ENCODE results near the gene PRKCD. TPM values are rescaled to one million over a fixed set of nuclear protein-coding genes. Genes with fewer than 3 reads are reported as not detected.

The PRKCD gene
- total RNA-seq, 1 donor from 2014 or later = 16.9 TPM

- DNase-seq (ENCODE audit: missing footprints) (peak; percentile 82), ATAC-seq (peak; percentile 72)
- intact Hi-C loops (cut with DNase I) = loop anchor here (1.0 kb wide), 2 partner anchors 62 to 82 kb away; no protein-coding TSS in a partner anchor
Measured at GRCh38 chr3:53195602-53196574, 34.9 kb downstream of the PRKCD start.

DNA sequence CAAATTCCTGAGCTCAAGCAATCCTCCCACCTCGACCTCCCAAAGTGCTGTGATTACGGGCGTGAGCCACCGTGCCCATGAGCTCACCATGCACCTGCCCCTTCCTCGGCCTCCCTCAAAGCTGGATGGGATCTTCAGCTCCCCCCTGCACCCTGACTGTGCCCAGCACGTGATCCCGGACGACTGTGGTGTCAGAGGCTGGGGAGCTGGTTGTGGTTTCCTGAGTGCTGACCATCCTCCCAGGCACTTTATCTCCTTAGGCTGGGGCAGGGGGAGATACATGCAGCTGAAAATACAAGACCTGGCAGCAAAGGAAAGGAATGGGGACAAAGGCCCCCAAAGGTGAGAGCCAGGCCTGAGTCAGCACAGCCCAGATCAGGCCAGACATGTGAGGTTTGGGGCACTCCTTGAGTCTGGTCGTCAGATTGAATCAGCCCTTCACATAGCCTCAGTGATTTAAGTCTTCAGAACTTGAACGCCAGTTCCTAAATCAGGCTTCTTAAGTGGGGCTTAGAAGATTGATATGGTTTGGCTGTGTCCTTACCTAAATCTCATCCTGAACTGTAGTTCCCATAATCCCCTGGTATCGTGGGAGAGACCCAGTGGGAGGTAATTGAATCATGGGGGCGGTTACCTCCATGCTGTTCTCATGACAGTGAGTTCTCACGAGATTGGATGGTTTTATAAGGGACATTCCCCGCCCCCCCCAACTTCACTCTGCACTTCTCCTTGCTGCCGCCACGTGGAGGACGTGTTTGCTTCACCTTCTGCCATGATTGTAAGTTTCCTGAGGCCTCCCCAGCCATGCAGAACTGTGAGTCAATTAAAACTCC is 35.8 kb downstream of the PRKCD start:
- ATAC-seq = no peak
- DNase-seq (ENCODE audit: missing footprints) = no peak
- intact Hi-C loops (cut with DNase I) = loop anchor here (1.0 kb wide), 2 partner anchors 62 to 82 kb away; no protein-coding TSS in a partner anchor

GRCh38 chr3:53198256-53198977 is 37.4 kb downstream of the PRKCD start:
- DNase-seq (ENCODE audit: missing footprints) (no peak), ATAC-seq (no peak)
- intact Hi-C loops (cut with DNase I) = no loop called here

DNA sequence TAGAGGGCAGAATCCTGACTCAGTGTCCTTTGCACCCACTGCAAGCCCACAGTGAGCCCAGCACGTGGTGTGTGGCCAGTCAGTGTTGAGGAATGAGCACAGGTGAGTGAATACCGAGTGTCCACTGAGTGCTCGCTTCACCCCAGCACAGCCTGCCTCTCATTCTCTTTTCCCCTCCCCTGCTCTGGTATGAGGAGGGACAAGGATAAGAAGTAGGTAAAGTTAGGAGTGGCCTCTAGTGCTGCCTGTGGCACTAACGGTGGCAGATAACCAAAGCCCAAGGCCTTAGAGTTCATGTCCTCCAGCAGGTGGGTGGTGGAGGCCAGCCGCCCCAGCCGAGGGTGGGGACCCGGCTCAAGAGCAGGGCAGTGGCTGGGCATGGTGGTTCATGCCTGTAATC is 38.0 kb downstream of the PRKCD start:
- intact Hi-C loops (cut with DNase I) = no loop called here
- ATAC-seq = no peak
- no peak for DNase-seq (ENCODE audit: missing footprints)

DNA sequence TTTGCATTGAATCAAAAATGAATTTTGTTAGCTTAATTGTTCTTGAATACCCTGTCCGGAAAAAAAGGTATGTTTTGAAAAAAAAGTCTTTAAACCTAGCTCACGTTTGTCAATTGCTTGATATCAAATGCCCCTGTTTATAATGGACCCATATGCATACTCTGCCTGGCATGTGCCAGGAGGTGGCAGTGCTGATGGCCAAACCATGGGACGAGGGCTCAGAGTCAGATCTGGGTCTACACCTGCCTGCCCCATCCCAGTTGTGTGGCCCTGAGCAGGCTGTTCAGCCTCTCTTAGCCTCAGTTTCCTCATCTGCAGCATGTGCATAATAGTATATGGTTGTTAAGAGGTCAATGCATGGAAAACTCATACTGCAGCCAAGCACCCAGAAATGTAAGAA is 38.8 kb downstream of the PRKCD start:
- intact Hi-C loops (cut with DNase I) = no loop called here
- no peak for DNase-seq (ENCODE audit: missing footprints)
- no peak for ATAC-seq

DNA sequence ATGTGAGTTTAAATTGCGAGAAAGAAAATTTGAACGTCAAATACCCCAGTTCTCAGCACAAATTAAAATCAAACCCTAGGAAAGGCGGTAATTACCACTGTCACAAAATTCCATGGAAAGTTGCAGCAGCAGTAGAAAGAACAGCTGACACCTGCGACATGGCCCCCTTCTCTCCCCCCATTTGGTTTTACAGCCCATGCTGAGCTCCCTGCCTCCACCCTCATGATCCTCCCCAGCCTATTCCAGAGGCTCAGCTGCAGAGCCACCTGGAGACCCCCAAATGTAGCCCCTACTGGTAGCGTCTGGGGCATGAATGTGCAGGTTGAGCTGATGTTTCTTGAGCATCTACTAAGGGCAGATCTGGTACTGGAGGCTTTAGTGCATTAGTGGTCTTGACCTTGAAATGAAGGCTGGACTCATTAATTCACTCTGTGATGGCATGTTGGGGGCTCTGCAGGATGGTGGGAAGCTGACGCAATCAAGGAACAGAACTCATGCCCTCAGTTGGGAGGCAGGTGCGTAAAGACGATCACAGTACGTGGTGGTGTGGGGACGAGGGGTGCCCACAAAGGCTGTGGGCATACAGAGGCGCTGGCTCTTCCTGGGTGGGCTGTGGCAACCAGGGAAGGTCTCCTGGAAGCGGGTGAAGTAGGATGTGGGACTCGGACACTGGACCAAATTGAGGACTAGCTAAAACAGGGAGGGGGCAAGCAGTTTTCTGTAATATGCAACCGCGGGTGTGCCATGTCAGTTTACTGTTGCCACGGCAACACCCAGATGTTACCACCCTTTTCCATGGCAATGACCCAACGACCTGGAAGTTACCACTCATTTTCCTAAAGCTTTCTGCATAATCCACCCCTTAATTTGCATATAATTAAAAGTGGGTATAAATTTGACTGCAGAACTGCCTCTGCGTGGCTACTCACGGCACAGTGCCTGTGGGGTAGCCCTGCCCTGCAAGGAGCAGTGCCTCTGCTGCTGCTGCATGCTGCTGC is 39.8 kb downstream of the PRKCD start:
- intact Hi-C loops (cut with DNase I) = no loop called here
- DNase-seq (ENCODE audit: missing footprints) (no peak), ATAC-seq (no peak)

DNA sequence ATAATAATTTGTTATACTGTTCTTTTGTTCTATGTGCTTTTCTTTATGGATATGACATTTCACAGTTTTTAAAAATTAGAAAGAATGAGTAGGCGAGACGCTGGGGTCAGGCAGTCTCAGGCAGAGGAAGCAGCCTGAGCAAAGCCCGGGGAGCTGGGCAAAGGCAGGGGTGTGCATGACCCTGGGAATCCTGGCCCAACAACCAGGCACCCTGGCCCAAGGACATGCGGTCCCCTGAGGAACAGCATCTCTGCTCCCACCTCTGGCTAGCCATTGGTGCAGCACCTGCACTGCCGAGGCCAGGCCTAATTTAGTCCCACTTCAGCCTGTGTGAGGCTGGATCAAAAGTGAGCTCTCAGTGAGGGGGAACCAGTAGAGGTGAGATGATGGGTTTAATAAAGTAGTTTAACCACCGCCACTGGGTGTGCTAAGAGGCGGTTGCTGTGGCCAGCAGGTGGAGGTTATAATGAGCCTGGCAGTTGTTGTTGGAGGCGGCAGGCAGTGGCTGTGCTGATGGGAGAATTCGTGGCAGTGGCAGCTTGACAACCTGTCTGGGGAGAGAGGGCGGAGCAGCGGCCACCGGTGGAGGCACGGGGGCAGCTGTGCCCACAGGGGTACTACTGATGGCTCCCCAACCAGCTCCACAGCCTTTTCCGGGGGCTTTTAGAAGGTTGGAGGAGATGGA is 41.5 kb downstream of the PRKCD start:
- ATAC-seq = no peak
- no peak for DNase-seq (ENCODE audit: missing footprints)

DNA sequence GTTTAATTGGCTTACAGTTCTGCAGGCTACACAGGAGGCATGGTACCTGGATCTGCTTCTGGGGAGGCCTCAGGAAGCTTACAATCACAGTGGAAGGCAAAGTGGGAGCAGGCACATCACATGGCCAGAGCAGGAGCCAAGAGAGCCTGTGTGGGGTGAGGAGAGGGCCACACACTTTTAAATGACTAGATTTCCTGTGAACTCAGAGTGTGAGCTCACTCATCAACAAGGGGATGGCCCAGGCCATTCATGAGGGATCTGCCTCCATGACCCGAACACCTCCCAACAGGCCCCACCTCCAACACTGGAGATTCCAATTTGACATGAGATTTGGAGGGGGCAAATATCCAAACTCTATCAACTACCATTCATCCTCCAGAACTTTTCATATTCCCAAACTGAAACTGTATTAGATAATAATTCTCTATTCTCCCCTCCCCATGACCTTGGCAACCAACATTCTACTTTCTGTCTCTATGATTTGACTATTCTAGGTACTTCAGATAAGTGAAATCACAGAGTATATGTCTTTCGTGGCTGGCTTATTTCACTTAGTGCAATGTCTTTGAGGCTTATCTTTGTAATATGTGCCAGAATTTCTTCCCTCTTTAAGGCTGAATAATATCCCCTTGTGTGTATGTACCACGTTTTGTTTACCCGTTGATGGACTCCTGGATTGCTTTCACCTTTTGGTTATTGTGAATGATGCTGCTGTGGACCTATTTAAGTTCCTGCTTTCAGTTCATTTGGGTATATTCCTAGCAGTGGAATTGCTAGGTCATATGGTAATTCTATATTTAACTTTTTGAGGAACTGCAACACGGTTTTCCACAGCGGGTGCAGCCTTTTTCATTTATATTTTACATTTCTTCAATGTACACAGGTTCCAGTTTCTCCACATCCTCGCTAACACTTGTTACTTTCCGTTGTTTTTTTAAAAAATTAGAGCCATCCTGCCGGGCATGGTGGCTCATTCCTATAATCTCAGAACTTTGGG is 51.0 kb downstream of the PRKCD start:
- intact Hi-C loops (cut with DNase I) = no loop called here
- DNase-seq (ENCODE audit: missing footprints) (no peak), ATAC-seq (no peak)

More for the DNA sequence above, 41.5 kb downstream of the PRKCD start:
- intact Hi-C loops (cut with DNase I) = no loop called here

DNA sequence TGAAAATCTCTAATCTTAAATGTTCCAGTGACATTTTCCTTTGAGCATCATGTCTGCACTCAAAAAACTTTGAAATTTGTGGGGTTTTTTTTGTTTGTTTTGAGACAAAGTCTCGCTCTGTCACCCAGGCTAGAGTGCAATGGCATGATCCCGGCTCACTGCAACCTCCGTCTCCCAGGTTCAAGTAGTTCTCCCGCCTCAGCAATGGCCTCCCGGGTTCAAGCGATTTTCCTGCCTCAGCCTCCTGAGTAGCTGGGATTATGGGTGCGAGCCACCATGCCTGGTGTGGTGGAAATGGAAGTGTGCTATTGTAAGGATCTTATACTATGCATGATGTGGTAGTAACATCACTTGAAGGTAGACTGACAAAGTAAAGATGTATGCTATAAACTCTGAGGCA is 52.3 kb downstream of the PRKCD start:
- intact Hi-C loops (cut with DNase I) = no loop called here
- DNase-seq (ENCODE audit: missing footprints) (no peak), ATAC-seq (no peak)

GRCh38 chr3:53215816-53216215 is 54.8 kb downstream of the PRKCD start:
- no peak for ATAC-seq
- intact Hi-C loops (cut with DNase I) = no loop called here
- DNase-seq (ENCODE audit: missing footprints) = no peak

- ATAC-seq (no peak), DNase-seq (ENCODE audit: missing footprints) (no peak)
- intact Hi-C loops (cut with DNase I) = no loop called here
Measured at GRCh38 chr3:53216723-53217122, 55.7 kb downstream of the PRKCD start.

DNA sequence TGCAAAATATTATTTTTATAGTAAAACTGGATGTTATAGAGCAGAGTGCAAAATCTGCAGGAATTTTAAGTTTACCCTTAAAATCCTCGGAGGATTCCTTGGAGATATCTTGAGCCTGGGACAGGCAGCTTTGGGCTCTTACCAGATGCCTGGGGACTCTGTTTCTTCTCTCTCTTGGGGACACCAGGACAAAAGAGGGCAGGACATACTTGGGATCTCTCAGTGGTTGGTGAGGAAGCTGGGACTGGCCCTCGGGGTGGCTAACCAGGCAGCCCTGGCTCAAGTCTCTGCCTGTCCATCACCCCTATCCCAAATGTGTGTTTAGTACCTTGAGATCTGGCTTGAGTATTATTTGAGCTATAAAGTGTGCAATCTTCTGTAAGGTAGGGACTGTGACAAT is 56.2 kb downstream of the PRKCD start:
- DNase-seq (ENCODE audit: missing footprints) = no peak
- intact Hi-C loops (cut with DNase I) = no loop called here
- ATAC-seq = no peak

DNA sequence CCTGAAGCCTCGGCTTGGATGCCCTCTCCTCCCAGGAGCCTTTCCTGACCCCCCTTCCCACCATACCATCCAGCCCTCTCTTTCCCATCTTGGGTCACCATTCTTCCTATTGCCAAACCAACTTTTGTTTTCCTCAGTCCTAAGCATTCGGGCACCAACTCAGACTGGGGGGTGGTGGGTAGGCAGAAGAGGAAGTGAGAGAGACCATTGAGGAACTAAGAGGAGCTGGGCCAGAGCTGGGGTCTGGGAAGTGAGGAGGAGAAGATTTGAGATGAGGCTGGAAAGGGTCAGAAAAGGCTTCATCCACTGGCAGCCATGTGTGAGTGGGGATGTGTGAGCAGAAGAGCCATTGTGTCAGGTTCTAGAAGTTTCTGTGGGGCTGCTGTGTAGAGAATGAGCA is 57.1 kb downstream of the PRKCD start:
- peak; percentile 35 for ATAC-seq
- no peak for DNase-seq (ENCODE audit: missing footprints)
- intact Hi-C loops (cut with DNase I) = no loop called here

GRCh38 chr3:53219895-53220483 is 59.0 kb downstream of the PRKCD start:
- intact Hi-C loops (cut with DNase I) = loop anchor here (5.0 kb wide), 1 partner anchor 67 kb away; no protein-coding TSS in a partner anchor
- DNase-seq (ENCODE audit: missing footprints) = peak; percentile 91
- peak; percentile 82 for ATAC-seq

DNA sequence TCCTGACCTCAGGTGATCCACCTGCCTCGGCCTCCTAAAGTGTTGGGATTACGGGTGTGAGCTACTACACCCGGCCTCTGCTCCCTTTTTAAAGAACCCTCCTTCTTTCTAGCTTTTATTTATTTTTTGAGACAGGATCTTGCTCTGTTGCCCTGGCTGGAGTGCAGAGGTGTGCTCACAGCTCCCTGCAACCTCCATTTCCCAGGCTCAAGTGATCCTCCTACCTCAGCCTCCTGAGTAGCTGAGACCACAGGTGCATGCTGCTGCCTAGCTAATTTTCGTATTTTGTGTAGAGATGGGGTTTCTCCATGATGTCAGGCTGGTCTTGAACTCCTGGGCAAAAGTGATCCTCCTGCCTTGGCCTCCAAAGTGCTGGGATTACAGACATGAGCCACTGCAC is 60.3 kb downstream of the PRKCD start:
- no peak for ATAC-seq
- DNase-seq (ENCODE audit: missing footprints) = no peak
- intact Hi-C loops (cut with DNase I) = loop anchor here (5.0 kb wide), 1 partner anchor 66 kb away; no protein-coding TSS in a partner anchor

DNA sequence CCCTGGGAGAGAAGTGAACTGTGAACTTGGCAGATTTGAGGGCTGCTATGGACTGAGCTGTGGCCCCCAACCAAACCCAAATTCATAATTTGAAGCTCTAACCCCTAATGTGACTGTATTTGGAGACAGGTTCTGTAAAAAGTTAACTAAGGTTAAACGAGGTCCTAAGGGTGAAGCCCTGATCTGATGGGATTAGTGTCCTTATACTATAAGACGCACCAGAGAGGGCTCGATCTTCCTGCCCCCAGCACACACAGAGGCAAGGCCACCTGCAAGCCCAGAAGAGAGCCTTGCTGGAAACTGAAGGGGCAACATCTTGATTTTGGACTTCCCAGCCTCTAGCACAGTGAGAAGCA is 60.8 kb downstream of the PRKCD start:
- intact Hi-C loops (cut with DNase I) = loop anchor here (5.0 kb wide), 1 partner anchor 65 kb away; no protein-coding TSS in a partner anchor
- DNase-seq (ENCODE audit: missing footprints) (no peak), ATAC-seq (no peak)
